Epithelial cell of proximal tubule (primary cell): ENCODE data around the gene NACC1. TPM values are rescaled to one million over a fixed set of nuclear protein-coding genes. Genes with fewer than 3 reads are reported as not detected.

Experiments used
- DNase-seq: peaks from one replicate; pipeline ENCODE4 v3.0.0-alpha.2; 2011; ENCODE audit warnings: low read depth
- H3K4me3 ChIP-seq: 2 replicates; pipeline ENCODE4 v1.5.1; 2011; ENCODE audit warnings: low read depth, mild to moderate bottlenecking, low read length
- total RNA-seq: library from RNA; depleted of rRNA; stranded (reverse); fragments of >200 nt; gene quantifications from 2 replicates; pipeline ENCODE4 v1.2.3, GENCODE V29; 2015
- TF ChIP-seq, protein P1 (sequence below): conservative IDR thresholded peaks from 2 replicates; pipeline ENCODE4 v1.5.1; 2012; ENCODE audit warnings: low read depth, mild to moderate bottlenecking, low read length

NACC1 gene
- total RNA-seq, 1 donor from 2014 or later: 72.2 TPM

GRCh38 chr19:13118424-13119193 is 545 bp downstream of the NACC1 start:
- no peak for DNase-seq
- TF ChIP-seq, protein P1, sequence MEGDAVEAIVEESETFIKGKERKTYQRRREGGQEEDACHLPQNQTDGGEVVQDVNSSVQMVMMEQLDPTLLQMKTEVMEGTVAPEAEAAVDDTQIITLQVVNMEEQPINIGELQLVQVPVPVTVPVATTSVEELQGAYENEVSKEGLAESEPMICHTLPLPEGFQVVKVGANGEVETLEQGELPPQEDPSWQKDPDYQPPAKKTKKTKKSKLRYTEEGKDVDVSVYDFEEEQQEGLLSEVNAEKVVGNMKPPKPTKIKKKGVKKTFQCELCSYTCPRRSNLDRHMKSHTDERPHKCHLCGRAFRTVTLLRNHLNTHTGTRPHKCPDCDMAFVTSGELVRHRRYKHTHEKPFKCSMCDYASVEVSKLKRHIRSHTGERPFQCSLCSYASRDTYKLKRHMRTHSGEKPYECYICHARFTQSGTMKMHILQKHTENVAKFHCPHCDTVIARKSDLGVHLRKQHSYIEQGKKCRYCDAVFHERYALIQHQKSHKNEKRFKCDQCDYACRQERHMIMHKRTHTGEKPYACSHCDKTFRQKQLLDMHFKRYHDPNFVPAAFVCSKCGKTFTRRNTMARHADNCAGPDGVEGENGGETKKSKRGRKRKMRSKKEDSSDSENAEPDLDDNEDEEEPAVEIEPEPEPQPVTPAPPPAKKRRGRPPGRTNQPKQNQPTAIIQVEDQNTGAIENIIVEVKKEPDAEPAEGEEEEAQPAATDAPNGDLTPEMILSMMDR: no peak
- peak overlapping the region; percentile 83 for H3K4me3 ChIP-seq

DNA sequence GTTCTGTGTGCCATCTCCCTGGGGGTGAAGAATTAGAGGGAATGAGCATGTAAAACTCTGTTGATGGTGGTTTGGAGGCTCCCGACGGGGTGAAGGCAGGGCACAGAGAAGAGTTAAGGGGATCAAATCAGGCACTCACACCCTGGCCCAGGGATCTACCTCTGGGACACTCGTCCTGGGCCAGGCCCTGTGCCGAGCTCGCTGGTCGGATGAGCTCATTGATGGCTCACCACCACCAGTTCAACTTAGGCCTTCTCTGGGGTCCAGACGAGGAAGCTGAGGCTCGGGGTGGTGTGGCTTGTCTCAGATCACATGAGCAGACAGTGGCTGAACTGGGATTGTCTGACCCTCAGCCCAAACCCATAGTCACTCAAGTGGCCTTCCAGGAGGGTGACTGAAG is 1.6 kb downstream of the NACC1 start:
- H3K4me3 ChIP-seq: peak overlapping the region; percentile 83
- TF ChIP-seq, protein P1: no peak

GRCh38 chr19:13120031-13120430 is 2.0 kb downstream of the NACC1 start:
- DNase-seq: no peak
- H3K4me3 ChIP-seq: no peak overlapping the region
- TF ChIP-seq, protein P1: no peak

More for the DNA sequence above, 1.6 kb downstream of the NACC1 start:
- no peak for DNase-seq

DNA sequence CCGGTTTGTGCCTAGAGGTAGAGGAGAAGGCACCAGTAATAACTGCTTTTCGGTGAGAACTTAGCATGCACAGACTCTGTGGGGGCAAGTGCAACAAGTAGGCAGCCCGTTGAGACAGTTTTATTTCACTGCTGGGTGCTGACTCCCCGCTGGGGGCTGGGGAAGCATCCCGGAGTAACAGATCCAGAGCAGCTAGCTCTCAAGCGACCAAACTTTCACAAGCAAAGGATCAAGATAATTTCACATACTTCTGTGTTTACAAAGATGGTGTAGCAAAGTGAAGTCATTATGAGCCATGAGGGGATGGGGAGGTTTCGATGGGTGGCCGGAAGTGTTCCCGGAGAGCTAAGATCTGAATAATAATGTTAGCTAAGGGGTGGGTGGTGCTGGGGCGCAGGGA is 2.8 kb downstream of the NACC1 start:
- TF ChIP-seq, protein P1: no peak
- no peak overlapping the region for H3K4me3 ChIP-seq
- no peak for DNase-seq

DNA sequence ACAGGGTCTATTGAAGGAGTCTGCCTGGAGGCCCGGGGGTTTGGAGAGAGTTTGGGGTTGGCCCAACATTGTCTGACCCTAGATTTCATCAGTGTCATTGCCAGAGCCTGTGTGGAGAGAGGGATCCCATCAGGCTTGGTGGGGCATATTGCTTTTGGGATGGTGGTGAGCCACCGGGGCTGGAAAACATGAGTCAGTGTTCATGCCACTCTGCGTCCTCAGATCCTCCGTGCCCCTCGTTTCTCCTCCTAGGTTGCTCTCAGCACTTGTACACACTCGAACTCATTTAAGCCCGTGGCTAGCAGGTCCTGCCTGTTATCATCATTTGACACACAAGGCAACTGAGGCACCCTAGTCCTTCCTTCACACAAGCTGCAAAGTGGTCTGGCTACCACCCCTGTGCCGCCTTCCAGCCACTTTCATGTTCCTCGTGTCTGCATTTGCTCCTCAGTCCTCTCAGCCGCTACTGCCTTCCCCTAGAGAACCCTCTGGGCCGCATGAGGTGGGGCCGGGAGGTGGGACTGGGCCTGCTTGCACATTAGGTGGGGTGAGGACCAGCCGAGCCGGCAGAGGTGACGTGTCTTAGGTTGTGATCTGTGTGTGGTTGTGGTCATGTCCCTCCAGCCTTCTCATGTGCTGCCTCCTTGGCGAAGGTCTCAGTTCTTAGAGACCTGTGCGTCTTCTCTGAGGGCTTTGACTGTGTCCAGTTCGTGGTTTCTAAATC is 3.6 kb downstream of the NACC1 start:
- no peak for DNase-seq
- TF ChIP-seq, protein P1: no peak
- H3K4me3 ChIP-seq: no peak overlapping the region

DNA sequence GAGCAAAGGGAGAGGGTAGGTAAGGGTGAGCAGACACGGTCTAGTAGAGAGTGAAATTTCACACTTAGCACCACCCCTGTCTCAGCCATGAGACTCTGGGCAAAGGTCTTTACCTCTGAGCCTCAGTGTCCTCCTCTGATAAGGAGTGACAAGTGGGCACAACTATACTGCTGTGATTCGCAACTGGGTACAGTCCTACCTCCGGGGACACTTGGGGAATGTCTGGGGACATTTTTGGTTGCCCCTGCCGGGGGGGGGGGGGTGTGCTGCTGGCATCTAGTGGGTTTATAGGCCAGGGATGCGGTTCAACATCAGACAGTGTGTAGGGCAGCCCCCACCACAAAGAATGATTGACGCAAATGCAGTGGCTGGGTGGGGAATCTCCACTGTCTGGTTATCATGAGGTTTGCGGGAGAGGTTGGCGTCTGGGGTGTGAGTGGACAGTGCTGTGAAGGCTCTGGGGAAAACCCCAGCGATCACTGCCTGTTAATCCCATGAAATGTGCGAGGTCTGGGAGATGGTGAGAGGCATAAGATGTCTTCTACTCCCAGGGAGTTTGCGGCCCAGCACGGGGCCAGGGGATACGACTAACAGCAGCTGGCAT is 4.3 kb downstream of the NACC1 start:
- DNase-seq: no peak
- H3K4me3 ChIP-seq: no peak overlapping the region
- TF ChIP-seq, protein P1: no peak
